Central memory CD4-positive, alpha-beta T cell (primary cell): Measurements from ENCODE around the gene DNAJC3.
"Not testable (repeated sequence)": the region's sequence is repeated elsewhere in the genome, so short reads cannot be mapped to it uniquely, and the experiment has no call there.

Experiments used
- DNase-seq: peaks from one replicate; pipeline ENCODE4 v3.0.0; 2022
- total RNA-seq, 3 experiments: gene quantifications; one replicate each; lab custom pipeline; 2026; lab: John Stamatoyannopoulos, UW

Gene DNAJC3
- total RNA-seq, result 58.3 to 234 (median 103) reads per million in 3 experiments

- DNase-seq, result peak; percentile 99
Observed at GRCh38 chr13:95676762-95677563, at the start of gene DNAJC3. Gene DNAJC3, plus strand, starts transcription at chr13:95677139. Its CDS starts 117 bp downstream, at chr13:95677256.

DNA sequence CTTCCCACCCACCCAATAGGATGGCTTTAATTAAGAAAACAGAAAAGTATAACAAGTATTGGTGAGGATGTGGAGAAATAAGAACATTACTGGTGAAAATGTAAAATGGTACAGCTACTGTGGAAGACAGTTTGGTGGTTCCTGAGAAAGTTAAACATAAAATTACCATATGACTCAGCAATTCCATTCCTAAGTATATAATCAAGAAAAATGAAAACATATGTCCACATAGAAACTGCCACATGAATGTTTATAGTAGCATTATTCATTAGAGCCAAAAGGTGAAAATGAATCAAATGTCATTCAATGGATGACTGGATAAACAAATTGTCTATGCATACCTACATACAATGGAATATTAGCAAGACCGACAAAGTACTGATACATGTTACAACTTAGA is 49.3 kb upstream of the DNAJC3 start:
- DNase-seq, result no peak

- no peak for DNase-seq
Observed at GRCh38 chr13:95628488-95628887, 48.5 kb upstream of the DNAJC3 start.

- no peak for DNase-seq
Observed at GRCh38 chr13:95629071-95629470, 47.9 kb upstream of the DNAJC3 start.

DNA sequence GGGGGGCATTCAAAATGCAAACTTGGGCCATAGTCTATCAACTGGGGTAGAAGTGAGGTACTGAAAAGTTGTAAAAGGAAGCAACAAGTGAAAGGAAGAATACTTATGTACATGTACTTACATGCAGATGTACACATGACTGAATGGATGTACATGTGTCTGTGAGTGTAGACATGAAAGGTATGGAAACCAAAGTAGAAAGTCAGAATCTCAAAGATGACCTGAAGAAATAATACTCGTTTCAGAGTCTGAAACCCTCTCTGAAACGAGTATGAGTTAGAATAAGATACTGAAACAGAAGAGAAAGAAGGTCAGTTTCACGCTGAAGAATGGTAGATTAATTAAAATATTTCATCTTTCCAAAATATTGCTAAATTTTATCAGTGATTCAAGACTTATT is 46.3 kb upstream of the DNAJC3 start:
- no peak for DNase-seq

DNA sequence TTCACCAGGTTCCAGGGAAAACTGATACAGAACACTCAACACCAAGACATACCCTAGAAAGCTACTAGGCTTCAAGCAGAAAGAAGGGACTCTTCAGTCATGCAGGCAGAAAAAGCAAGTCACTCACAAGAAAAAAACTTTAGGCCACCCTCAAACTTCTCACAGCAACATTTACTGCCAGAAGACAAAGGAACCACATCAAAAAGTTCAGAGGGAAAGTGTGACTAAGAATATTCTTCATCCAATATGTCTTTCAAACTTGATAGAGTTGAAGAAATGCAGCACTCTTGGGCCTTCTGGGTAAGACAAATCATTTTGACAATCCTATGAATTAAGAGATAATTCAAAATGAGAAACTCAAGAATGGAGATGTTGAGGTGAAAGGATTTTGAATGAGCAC is 40.1 kb upstream of the DNAJC3 start:
- no peak for DNase-seq

DNA sequence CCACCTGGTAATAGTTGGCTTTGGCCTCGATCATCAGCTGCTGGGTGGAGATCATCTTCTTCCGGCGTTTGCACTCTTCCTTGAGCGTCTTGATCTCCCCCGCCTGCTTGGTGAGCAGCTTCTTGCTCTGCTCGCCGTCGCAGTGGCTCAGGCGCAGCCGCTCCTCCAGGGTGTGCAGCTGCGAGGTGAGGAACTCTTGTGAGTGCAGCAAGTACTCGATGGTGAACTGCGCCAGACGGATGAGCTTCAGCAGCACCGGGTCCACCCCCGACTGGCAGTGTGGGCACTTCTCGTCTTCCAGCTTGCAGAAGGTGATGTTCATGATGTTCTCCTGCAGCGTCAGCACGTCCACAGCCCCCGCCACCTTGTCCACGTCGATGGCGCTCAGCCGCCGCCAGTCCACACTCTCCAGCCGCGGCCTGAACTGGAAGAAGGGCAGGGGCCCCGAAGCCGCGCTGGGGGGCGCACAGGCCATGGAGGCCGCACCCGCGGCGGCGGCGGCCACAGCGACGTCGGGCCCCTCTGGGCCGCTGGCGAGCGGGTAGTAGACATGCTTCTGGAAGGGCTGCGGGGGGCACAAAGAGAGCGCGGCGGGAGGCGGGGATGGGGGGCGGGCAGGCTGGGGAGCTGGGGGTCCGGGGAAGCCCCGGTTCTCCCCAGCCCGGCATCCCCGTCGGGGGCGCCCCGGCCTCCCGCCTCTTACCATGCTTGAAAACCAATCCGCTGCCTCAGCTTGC is 35.5 kb upstream of the DNAJC3 start:
- DNase-seq, result no peak

DNA sequence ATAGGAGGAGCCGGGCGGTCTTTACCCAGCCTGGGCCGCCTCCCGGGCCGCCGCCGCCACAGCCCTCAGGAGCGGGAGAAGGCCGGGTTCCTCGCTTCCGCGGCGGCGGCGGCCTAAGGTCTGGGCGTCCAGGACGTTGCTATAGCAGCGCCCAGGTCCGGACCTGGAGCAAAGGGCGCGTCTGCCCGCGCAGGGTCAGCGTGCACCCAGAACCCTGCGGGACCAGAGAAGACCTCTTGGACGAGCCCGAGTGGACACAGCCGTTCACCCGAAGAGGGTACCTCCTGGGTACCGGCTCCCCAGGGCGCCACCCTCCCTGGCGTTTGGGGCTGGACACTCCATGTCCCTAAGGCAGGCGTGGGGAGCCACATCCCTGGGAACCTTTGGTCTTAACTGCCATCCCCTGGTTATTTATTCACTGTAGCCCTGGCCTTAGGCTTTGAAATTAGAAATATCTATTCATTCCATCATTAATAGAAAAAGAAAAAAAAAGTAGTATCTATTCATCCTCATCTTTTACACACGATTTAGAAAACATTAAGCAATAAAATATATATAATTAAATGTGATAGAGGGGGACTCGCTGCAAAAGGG is 34.8 kb upstream of the DNAJC3 start:
- no peak for DNase-seq

- DNase-seq, result no peak
Observed at GRCh38 chr13:95642999-95643398, 33.9 kb upstream of the DNAJC3 start.

- no peak for DNase-seq
Observed at GRCh38 chr13:95643571-95643935, 33.4 kb upstream of the DNAJC3 start.

DNA sequence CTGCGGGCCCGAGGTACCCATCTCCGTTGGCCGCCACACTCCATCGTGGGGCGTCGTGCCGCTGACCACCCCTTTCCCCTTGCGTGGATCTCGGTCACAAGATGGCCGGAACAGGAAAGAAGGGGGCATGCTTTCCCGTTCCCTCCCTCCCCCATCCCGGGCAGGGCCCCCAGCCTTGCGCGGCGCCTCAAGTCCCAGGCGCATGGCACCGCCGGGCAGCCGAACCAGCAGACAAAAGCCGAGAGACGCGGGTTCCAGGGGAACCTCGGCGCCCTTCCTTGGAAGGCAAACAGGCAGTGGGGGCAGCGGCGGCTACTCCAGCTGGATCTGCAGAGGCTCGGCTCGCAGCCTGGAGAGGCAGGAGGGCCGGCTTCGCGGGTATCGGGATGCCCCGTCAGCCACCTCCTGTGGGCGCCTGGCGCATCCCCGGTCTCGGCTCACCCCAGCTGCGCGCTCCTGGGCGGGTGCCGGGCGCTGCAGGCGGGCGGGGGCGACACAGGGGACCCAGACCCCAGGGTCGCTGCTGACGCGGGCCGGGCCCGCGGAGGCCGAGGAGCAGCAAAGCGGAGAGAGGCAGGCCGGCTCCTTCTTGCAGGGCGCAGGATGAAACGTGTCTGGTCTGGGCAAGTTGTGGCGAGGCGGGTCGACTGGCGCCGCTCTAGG is 32.9 kb upstream of the DNAJC3 start:
- DNase-seq, result no peak

DNA sequence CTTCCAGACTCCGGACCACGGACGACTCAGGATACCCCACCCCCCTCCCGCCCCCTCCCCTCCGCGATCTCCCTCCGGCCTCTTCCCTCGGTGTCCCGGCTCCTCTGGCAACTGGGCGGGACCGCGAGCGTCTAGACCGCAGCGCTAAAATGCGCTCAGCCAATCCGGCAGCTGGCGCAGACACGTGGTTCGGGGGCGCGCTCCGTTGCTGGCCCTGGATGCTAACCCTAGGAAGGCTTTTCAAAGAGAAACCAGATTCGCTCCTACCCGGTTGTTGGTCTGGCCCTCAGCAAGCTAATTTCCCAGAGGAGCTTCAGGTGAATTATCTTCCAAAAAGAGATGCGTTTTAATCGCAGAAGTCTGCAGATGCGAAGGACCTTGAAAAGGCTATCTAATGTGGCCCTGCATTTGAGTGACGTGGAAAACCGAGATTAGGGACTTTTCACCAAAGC is 32.3 kb upstream of the DNAJC3 start, which contains the start of gene DZIP1:
DZIP1 (minus strand) TSS at position 106 of the 452 bp plus-strand sequence. CDS start 2,677 bp downstream, outside the sequence.
- no peak for DNase-seq

GRCh38 chr13:95647321-95647720 is 29.6 kb upstream of the DNAJC3 start:
- DNase-seq, result no peak

GRCh38 chr13:95650696-95651095 is 26.2 kb upstream of the DNAJC3 start:
- no peak for DNase-seq

DNA sequence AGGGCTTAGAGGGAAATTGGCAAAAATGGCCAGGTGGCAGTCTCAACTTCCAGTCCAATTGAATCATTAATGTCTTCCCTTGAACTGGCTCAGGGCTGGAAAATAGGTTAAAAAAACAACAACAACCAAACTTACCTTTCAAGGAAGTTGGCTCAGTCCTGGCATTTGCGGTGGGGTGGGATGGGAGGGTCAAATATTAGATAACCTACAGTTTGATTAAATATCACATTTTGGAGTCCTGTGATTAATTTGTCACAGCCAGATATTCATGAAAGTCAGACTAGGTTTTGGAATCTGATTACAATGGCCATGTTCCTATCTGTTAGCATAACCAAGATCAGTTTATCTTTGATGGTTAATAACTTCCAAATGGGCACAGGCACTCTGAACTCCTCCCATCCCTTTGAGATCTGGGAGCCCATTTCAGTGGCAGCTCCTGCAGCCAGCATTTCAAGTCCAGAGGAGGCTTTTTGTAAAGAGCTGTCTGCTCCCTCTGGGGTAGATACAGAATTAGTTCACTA is 24.6 kb upstream of the DNAJC3 start:
- no peak for DNase-seq

DNA sequence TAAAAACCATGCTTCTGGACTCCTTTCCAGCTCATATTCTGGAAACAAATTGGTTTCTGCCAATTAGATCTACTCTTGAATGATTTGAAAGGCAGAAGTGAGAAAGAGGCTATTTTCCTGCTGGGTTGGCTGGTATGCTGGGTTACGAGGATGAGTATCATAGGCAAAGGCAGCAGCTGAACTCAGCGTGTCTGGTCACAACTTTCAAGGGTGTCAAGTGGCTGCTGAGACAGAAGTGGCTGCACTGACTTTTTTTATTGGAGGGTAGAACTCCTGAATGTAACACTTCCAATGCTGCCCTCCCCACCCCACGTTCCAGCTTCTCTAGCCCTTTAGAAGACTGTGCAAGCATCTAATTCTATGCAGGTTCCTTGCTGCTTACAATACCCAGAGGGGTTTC is 24.1 kb upstream of the DNAJC3 start:
- DNase-seq, result no peak

GRCh38 chr13:95656386-95657015 is 20.4 kb upstream of the DNAJC3 start:
- DNase-seq, result no peak

DNA sequence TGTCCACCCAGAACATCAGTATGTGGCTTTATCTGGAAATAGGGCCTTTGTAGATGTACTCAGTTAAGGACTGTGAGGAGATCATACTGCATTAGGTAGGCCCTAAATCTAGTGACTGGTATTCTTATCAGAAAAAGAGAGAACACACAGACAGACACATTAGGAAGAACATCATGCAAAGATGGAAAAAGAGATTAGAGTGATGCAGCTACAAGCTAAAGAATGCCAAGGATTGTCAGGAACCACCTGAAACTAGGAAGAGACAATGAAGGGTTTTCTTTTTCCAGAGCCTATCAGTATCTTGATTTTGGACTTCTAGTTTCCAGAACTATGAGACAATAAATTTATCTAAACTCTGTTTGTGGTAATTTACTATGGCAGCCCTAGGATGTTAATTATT is 17.4 kb upstream of the DNAJC3 start:
- DNase-seq, result no peak

DNA sequence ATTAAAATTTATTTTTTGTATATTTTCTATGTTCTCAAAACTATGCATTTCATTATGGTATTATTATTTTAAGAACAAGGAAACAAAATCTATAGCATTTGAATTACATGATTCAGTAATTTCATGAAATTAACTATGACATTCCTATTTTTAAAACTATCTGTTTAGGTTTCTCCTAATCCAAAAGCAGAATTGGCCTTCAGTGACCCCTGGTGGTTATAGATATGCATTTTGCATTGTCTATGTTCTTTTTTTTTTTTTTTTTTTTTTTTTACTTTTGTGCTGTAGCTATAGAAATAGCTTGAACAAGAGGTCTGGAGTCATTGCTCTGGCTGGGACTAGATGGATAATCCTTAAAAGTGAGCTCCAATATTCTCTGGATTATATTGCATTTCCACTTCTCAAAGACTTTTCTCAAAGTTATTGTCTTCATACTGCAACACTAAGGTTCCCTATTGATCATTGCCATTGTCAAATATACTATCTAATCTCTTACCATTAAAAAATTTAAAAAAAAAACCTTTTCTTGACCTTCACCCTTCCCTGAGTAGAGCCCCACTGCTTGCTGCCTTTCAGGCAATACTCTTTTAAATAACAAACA is 15.9 kb upstream of the DNAJC3 start:
- no peak for DNase-seq

DNA sequence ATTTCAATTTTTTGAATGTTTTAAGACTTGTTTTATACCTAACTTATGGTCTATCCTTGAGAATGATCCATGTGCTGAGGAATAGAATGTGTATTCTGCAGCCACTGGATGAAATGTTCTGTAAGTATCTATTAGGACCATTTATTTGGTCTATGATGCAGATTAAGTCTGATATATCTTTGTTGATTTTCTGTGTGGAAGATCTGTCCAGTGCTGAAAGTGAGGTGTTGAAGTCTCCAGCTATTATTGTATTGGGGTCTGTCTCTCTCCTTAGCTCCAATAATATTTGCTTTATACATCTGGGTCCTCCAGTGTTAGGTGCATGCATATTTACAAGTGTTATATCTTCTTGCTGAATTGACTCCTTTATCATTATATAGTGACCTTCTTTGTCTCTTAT is 9.7 kb upstream of the DNAJC3 start:
- not testable (repeated sequence) for DNase-seq

DNA sequence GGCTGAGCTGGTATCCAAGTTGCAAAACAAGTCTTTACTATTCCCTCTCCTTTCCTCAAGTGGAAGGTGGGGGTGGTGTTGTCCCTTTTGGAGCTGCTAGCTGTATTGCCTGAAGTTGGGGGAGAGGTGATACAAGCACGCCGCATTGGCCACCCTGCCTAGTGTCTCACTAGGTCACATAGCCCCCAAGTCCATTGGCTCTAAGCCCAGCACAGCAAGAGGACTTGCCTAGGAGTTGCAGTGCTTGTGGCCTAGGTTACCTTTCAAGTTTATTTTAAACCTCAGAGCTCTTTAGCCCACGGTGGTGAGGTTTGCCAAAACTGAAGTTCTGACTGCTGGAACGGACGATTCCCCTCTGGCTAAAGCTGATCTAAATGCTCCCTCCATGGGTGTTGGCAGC is 5.3 kb upstream of the DNAJC3 start:
- DNase-seq, result no peak
